Fibroblast of lung (primary cell): Measurements from ENCODE around the gene EMID1. TPM values are rescaled to one million over a fixed set of nuclear protein-coding genes. Genes with fewer than 3 reads are reported as not detected.

ENCODE experiments used
- DNase-seq, 2 donors: peaks; one replicate each; pipeline versions ENCODE4 v3.0.0 to v3.0.0-alpha.2; 2010; ENCODE audit warnings: low read depth in 2 of 2
- H2AFZ ChIP-seq: 2 replicates; pipeline ENCODE4 v1.5.1; 2012; ENCODE audit warnings: low read length, control low read depth, inconsistent platforms
- H3K27ac ChIP-seq: 2 replicates; pipeline ENCODE4 v1.5.1; 2011; ENCODE audit warnings: low read length, control low read depth; ENCODE audit not compliant: insufficient read depth
- H3K27me3 ChIP-seq: 2 replicates; pipeline ENCODE4 v1.5.1; 2011; ENCODE audit warnings: mild to moderate bottlenecking, low read length; ENCODE audit not compliant: control insufficient read depth, insufficient read depth
- H3K36me3 ChIP-seq: 2 replicates; pipeline ENCODE4 v1.5.1; 2011; ENCODE audit warnings: low read length; ENCODE audit not compliant: control insufficient read depth, insufficient read depth
- H3K4me1 ChIP-seq: 2 replicates; pipeline ENCODE4 v1.5.1; 2011; ENCODE audit warnings: low read length; ENCODE audit not compliant: control insufficient read depth, insufficient read depth; ENCODE audit errors: extremely low read depth
- H3K4me2 ChIP-seq: 2 replicates; pipeline ENCODE4 v1.5.1; 2011; ENCODE audit warnings: low read length, control low read depth; ENCODE audit not compliant: insufficient read depth; ENCODE audit errors: extremely low read depth
- H3K4me3 ChIP-seq, 4 experiments: fragments of 200-600 bp in 1 of 4; sonication (generic) in 1 of 4; replicated peaks in 1 of 4; 2 replicates each; pipeline ENCODE4 v1.5.1; 2011 to 2016; ENCODE audit warnings: low read length in 4 of 4, low read depth in 3 of 4, mild to moderate bottlenecking in 3 of 4, control low read depth in 2 of 4, inconsistent platforms in 1 of 4, mixed read lengths in 1 of 4; ENCODE audit not compliant: insufficient read depth in 1 of 4; ENCODE audit errors: control extremely low read depth in 1 of 4
- H3K79me2 ChIP-seq: 2 replicates; pipeline ENCODE4 v1.5.1; 2012; ENCODE audit warnings: mild to moderate bottlenecking, low read length, inconsistent platforms; ENCODE audit not compliant: control insufficient read depth, insufficient read depth
- H3K9ac ChIP-seq: 2 replicates; pipeline ENCODE4 v1.5.1; 2011; ENCODE audit warnings: mild to moderate bottlenecking, low read length, control low read depth; ENCODE audit not compliant: insufficient read depth
- H3K9me3 ChIP-seq: 2 replicates; pipeline ENCODE4 v1.5.1; 2012; ENCODE audit warnings: low read depth, low read length; ENCODE audit not compliant: control insufficient read depth, insufficient read depth
- H4K20me1 ChIP-seq: 2 replicates; pipeline ENCODE4 v1.5.1; 2011; ENCODE audit warnings: low read length; ENCODE audit not compliant: control insufficient read depth, insufficient read depth; ENCODE audit errors: extremely low read depth
- CTCF ChIP-seq, 2 donors: IDR thresholded peaks in 1 of 2; conservative IDR thresholded peaks in 1 of 2; 1 replicate in 1 of 2; 2 replicates in 1 of 2; pipeline ENCODE4 v1.5.1; 2011 to 2012; ENCODE audit warnings: low read length in 2 of 2, control low read depth in 1 of 2, inconsistent platforms in 1 of 2, low read depth in 1 of 2, mild to moderate bottlenecking in 1 of 2
- EZH2 ChIP-seq: IDR thresholded peaks from 2 replicates; pipeline ENCODE4 v1.5.1; 2012; ENCODE audit warnings: low read length, control low read depth, mild to moderate bottlenecking; ENCODE audit errors: missing control alignments
- polyA plus RNA-seq, 2 donors: library from polyadenylated mRNA; depleted of rRNA in 1 of 2; stranded (reverse) in 1 of 2; unstranded in 1 of 2; fragments of >200 nt; gene quantifications; 2 replicates each; pipeline ENCODE4 v1.2.1, GENCODE V29; 2011 to 2012; ENCODE audit warnings: missing spikeins in 1 of 2
- total RNA-seq: library from RNA; depleted of rRNA; stranded (reverse); fragments of >200 nt; gene quantifications from 2 replicates; pipeline ENCODE4 v1.2.1, GENCODE V29; 2014

Gene EMID1
- total and polyA plus RNA-seq, 2 donors (not counting 1 experiment from before 2014, with no cell fraction given), result 0.50 TPM; not detected in 1

GRCh38 chr22:29265305-29265704 lies 59.6 kb downstream of the EMID1 start:
- DNase-seq, result no peak
- H3K9me3 ChIP-seq, result no peaks in the 10 kb centered on the region
- peaks cover 33% of the 10 kb centered on the region for H3K79me2 ChIP-seq
- H3K27ac ChIP-seq, result no peak overlapping the region
- TF ChIP-seq EZH2 (no peak), CTCF (conservative IDR thresholded peaks at IDR 0.05 in 1 of 2, IDR thresholded peaks at IDR 0.05 in 1 of 2; ENCODE audit: low read depth in 1 of 2, low read length in 2 of 2) (no peak)
- H3K4me1 ChIP-seq, result peaks cover 21% of the 10 kb centered on the region
- H3K9ac ChIP-seq, result no peak overlapping the region
- H3K4me2 ChIP-seq, result no peak overlapping the region
- no peak overlapping the region for H3K4me3 ChIP-seq
- peaks cover 10% of the 10 kb centered on the region for H3K36me3 ChIP-seq
- H3K27me3 ChIP-seq, result no peaks in the 10 kb centered on the region
- peaks cover 7% of the 10 kb centered on the region for H4K20me1 ChIP-seq
- H2AFZ ChIP-seq, result no peak overlapping the region

- Histone ChIP-seq H3K9ac (no peak overlapping the region), H4K20me1 (peaks cover 11% of the 10 kb centered on the region), H3K4me3 (peak overlapping the region in 1 of 4 experiments; percentile 87), H3K79me2 (peaks cover 39% of the 10 kb centered on the region), H3K27me3 (no peaks in the 10 kb centered on the region), H3K27ac (no peak overlapping the region), H3K36me3 (peaks cover 10% of the 10 kb centered on the region), H3K9me3 (no peaks in the 10 kb centered on the region), H3K4me1 (peaks cover 24% of the 10 kb centered on the region), H2AFZ (no peak overlapping the region), H3K4me2 (no peak overlapping the region)
- TF ChIP-seq CTCF (conservative IDR thresholded peaks at IDR 0.05 in 1 of 2, IDR thresholded peaks at IDR 0.05 in 1 of 2; ENCODE audit: low read depth in 1 of 2, low read length in 2 of 2) (no peak), EZH2 (no peak)
- peak in 1 of 2 donors; percentile 38 for DNase-seq
These were observed 60.2 kb downstream of the EMID1 start for GRCh38 chr22:29265929-29266328.

- H3K4me3 ChIP-seq, result peak overlapping the region; percentile 82 to 90 (median 88)
- H4K20me1 ChIP-seq, result peaks cover 16% of the 10 kb centered on the region
- H3K4me2 ChIP-seq, result peak overlapping the region; percentile 97
- peak in 1 of 2 donors; percentile 13 for DNase-seq
- no peak for TF ChIP-seq EZH2
- no peak for TF ChIP-seq CTCF (conservative IDR thresholded peaks at IDR 0.05 in 1 of 2, IDR thresholded peaks at IDR 0.05 in 1 of 2; ENCODE audit: low read depth in 1 of 2, low read length in 2 of 2)
- peaks cover 27% of the 10 kb centered on the region for H3K4me1 ChIP-seq
- H3K36me3 ChIP-seq, result peaks cover 13% of the 10 kb centered on the region
- peak overlapping the region; percentile 100 for H3K9ac ChIP-seq
- H2AFZ ChIP-seq, result peak overlapping the region; percentile 42
- no peaks in the 10 kb centered on the region for H3K27me3 ChIP-seq
- no peaks in the 10 kb centered on the region for H3K9me3 ChIP-seq
- peaks cover 48% of the 10 kb centered on the region for H3K79me2 ChIP-seq
- H3K27ac ChIP-seq, result peak overlapping the region; percentile 100
These were observed 61.1 kb downstream of the EMID1 start for GRCh38 chr22:29266564-29267461.
